ENCODE data around the gene PAX5. TPM values are rescaled to one million over a fixed set of nuclear protein-coding genes. Genes with fewer than 3 reads are reported as not detected.

Gene PAX5
- total RNA-seq, 1 experiment from 2014 or later = not detected

GRCh38 chr9:36938617-36939016, 95.5 kb downstream of the PAX5 start:
- no peaks in the 10 kb centered on the region for H3K36me3 ChIP-seq (ENCODE audit: low read depth)
- H3F3A ChIP-seq (ENCODE audit: insufficient read depth, low read depth) = no peaks in the 10 kb centered on the region
- no peak overlapping the region for H2AFZ ChIP-seq
- no peaks in the 10 kb centered on the region for H3K9me3 ChIP-seq (ENCODE audit: insufficient read depth, low read depth)
- no peaks in the 10 kb centered on the region for H3K9me2 ChIP-seq (ENCODE audit: insufficient read depth)
- CTCF ChIA-PET = no interaction called here
- POLR2A ChIA-PET (ENCODE audit: unreplicated experiment) = no interaction called here
- H3K27ac ChIP-seq = no peak overlapping the region
- H3K4me3 ChIP-seq = no peak overlapping the region
- TF ChIP-seq EZH2 (IDR thresholded peaks at IDR 0.05; ENCODE audit: low read depth) = no peak
- TF ChIP-seq CTCF (conservative IDR thresholded peaks at IDR 0.05) = no peak
- no peak for DNase-seq
- no peaks in the 10 kb centered on the region for H4K20me1 ChIP-seq (ENCODE audit: insufficient read depth)
- peaks cover 10% of the 10 kb centered on the region; the same call in 1 of the 2 replicates for H3K4me1 ChIP-seq (replicated peaks; ENCODE audit: insufficient read depth)
- no peaks in the 10 kb centered on the region for H3K79me2 ChIP-seq (ENCODE audit: low read depth)
- BruUV-seq (replicated peaks) = no TSS peak
- no peaks in the 10 kb centered on the region for H3K27me3 ChIP-seq (ENCODE audit: insufficient read depth, low read depth)
- H3K4me2 ChIP-seq = no peak overlapping the region
- intact Hi-C loops (cut with micrococcal nuclease; ENCODE audit: unreplicated experiment) = no loop called here

- ChIA-PET POLR2A (ENCODE audit: unreplicated experiment) (no interaction called here), CTCF (no interaction called here)
- no peaks in the 10 kb centered on the region for H4K20me1 ChIP-seq (ENCODE audit: insufficient read depth)
Measured at GRCh38 chr9:36937951-36938350, 96.1 kb downstream of the PAX5 start.

GRCh38 chr9:36937346-36937745, 96.7 kb downstream of the PAX5 start:
- no peak for DNase-seq
- H3K27ac ChIP-seq = no peak overlapping the region
- peaks cover 10% of the 10 kb centered on the region; the same call in 1 of the 2 replicates for H3K4me1 ChIP-seq (replicated peaks; ENCODE audit: insufficient read depth)
- no TSS peak for BruUV-seq (replicated peaks)
- H3K4me2 ChIP-seq = no peak overlapping the region
- no peaks in the 10 kb centered on the region for H3K9me3 ChIP-seq (ENCODE audit: insufficient read depth, low read depth)
- no peaks in the 10 kb centered on the region for H3K79me2 ChIP-seq (ENCODE audit: low read depth)
- H3K36me3 ChIP-seq (ENCODE audit: low read depth) = no peaks in the 10 kb centered on the region
- ChIA-PET CTCF (no interaction called here), POLR2A (ENCODE audit: unreplicated experiment) (no interaction called here)
- no peaks in the 10 kb centered on the region for H3F3A ChIP-seq (ENCODE audit: insufficient read depth, low read depth)
- no peak overlapping the region for H2AFZ ChIP-seq
- no peaks in the 10 kb centered on the region for H3K9me2 ChIP-seq (ENCODE audit: insufficient read depth)
- no peak for TF ChIP-seq CTCF (conservative IDR thresholded peaks at IDR 0.05)
- no peak for TF ChIP-seq EZH2 (IDR thresholded peaks at IDR 0.05; ENCODE audit: low read depth)
- no peaks in the 10 kb centered on the region for H4K20me1 ChIP-seq (ENCODE audit: insufficient read depth)
- H3K4me3 ChIP-seq = no peak overlapping the region
- H3K27me3 ChIP-seq (ENCODE audit: insufficient read depth, low read depth) = no peaks in the 10 kb centered on the region
- intact Hi-C loops (cut with micrococcal nuclease; ENCODE audit: unreplicated experiment) = no loop called here

More at GRCh38 chr9:36937951-36938350, 96.1 kb downstream of the PAX5 start:
- no peak overlapping the region for H3K4me2 ChIP-seq
- peaks cover 10% of the 10 kb centered on the region; the same call in 1 of the 2 replicates for H3K4me1 ChIP-seq (replicated peaks; ENCODE audit: insufficient read depth)
- no peaks in the 10 kb centered on the region for H3K9me3 ChIP-seq (ENCODE audit: insufficient read depth, low read depth)
- H3K27me3 ChIP-seq (ENCODE audit: insufficient read depth, low read depth) = no peaks in the 10 kb centered on the region
- no peak overlapping the region for H3K4me3 ChIP-seq
- H3K79me2 ChIP-seq (ENCODE audit: low read depth) = no peaks in the 10 kb centered on the region
- no peak for DNase-seq
- H3K27ac ChIP-seq = no peak overlapping the region
- no peak overlapping the region for H2AFZ ChIP-seq
- intact Hi-C loops (cut with micrococcal nuclease; ENCODE audit: unreplicated experiment) = no loop called here
- H3F3A ChIP-seq (ENCODE audit: insufficient read depth, low read depth) = no peaks in the 10 kb centered on the region
- no TSS peak for BruUV-seq (replicated peaks)
- no peaks in the 10 kb centered on the region for H3K9me2 ChIP-seq (ENCODE audit: insufficient read depth)
- no peaks in the 10 kb centered on the region for H3K36me3 ChIP-seq (ENCODE audit: low read depth)
- TF ChIP-seq CTCF (conservative IDR thresholded peaks at IDR 0.05) (no peak), EZH2 (IDR thresholded peaks at IDR 0.05; ENCODE audit: low read depth) (no peak)
